Measurements from ENCODE around the gene C1QL4.
"Not testable (repeated sequence)": the region's sequence is repeated elsewhere in the genome, so short reads cannot be mapped to it uniquely, and the experiment has no call there.

The C1QL4 gene

DNA sequence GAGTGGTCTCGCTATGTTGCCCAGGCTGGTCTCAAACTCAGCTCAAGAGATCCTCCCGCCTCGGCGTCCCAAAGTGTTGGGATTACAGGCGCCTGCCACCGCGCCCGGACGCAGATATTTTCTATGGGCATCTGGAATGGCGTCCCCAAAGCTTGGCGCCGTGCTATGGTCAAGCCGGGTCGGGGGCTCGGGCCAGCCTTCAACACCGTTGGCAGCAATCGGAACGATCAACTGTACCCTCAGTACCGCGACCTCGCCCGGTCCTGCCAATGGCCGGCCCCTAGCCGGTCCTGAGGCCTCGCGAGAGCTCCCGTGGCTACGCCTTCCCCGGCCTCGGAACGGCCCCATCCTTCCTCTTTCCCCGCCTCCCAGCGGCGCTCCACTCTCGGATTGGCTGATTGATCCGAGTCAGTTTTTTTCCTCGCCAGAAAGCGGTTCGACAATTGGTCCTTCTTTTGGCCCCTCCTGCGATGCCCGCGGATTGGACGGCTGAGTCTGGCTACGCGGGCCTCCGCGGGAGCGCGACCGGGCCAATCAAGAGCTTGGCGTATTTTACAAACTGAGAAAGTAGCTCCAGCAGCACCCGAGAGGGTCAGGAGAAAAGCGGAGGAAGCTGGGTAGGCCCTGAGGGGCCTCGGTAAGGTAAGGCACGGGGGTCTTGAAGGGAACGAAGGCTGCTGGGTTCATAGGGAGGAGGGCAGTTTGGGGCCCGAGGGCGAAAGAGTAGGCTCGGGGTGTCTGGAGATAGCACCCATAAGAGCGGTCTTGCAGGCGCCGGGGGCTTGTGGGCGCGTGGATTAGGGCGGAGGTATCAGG lies 14.1 kb downstream of the C1QL4 start, which contains the start of gene TROAP:
Gene TROAP, plus strand, starts transcription at position 548 of the 816 bp plus-strand sequence. CDS start 354 bp downstream, outside the sequence.
- H3K4me3 ChIP-seq (replicated peaks; ENCODE audit: insufficient read depth, low read length) = peak within 1 kb of the TSS; percentile 94
- peak within 1 kb of the TSS; percentile 80 for H3K27ac ChIP-seq (replicated peaks)
- peak; percentile 81 for TF ChIP-seq POLR2AphosphoS5 (IDR thresholded peaks at IDR 0.05; ENCODE audit: low read depth)
- TF ChIP-seq GABPA (IDR thresholded peaks at IDR 0.05; ENCODE audit: low read depth) = no peak
- H3K27me3 ChIP-seq (ENCODE audit: insufficient read depth, poor library complexity, severe bottlenecking) = no peaks in the 10 kb centered on the region
- peak; percentile 94 to 99 for DNase-seq (ENCODE audit: low read depth in 1 of 2, low spot score in 1 of 2)

DNA sequence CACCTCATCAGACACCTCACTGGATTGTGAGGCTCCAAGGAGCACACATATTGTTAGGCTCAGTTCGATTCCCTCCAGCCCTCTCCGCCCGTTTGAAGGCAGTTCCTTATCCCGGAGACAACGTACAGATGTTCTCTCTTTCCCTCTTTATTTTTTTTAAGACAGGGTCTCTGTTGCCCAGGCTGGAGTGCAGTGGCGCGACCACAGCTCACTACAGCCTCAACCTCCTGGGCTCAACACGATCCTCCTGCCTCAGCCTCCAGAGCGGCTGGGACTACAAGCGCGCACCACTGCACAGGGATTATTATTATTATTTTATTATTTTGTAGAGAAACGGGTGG lies 14.7 kb downstream of the C1QL4 start:
- peak overlapping the region; percentile 94 for H3K4me3 ChIP-seq (replicated peaks; ENCODE audit: insufficient read depth, low read length)
- DNase-seq (ENCODE audit: low read depth in 1 of 2, low spot score in 1 of 2) = no peak
- peak overlapping the region; percentile 80 for H3K27ac ChIP-seq (replicated peaks)
- no peaks in the 10 kb centered on the region for H3K27me3 ChIP-seq (ENCODE audit: insufficient read depth, poor library complexity, severe bottlenecking)
- TF ChIP-seq, protein P1, sequence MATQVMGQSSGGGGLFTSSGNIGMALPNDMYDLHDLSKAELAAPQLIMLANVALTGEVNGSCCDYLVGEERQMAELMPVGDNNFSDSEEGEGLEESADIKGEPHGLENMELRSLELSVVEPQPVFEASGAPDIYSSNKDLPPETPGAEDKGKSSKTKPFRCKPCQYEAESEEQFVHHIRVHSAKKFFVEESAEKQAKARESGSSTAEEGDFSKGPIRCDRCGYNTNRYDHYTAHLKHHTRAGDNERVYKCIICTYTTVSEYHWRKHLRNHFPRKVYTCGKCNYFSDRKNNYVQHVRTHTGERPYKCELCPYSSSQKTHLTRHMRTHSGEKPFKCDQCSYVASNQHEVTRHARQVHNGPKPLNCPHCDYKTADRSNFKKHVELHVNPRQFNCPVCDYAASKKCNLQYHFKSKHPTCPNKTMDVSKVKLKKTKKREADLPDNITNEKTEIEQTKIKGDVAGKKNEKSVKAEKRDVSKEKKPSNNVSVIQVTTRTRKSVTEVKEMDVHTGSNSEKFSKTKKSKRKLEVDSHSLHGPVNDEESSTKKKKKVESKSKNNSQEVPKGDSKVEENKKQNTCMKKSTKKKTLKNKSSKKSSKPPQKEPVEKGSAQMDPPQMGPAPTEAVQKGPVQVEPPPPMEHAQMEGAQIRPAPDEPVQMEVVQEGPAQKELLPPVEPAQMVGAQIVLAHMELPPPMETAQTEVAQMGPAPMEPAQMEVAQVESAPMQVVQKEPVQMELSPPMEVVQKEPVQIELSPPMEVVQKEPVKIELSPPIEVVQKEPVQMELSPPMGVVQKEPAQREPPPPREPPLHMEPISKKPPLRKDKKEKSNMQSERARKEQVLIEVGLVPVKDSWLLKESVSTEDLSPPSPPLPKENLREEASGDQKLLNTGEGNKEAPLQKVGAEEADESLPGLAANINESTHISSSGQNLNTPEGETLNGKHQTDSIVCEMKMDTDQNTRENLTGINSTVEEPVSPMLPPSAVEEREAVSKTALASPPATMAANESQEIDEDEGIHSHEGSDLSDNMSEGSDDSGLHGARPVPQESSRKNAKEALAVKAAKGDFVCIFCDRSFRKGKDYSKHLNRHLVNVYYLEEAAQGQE (IDR thresholded peaks at IDR 0.05; ENCODE audit: insufficient replicate concordance, low read depth) = no peak
- TF ChIP-seq, protein P2, sequence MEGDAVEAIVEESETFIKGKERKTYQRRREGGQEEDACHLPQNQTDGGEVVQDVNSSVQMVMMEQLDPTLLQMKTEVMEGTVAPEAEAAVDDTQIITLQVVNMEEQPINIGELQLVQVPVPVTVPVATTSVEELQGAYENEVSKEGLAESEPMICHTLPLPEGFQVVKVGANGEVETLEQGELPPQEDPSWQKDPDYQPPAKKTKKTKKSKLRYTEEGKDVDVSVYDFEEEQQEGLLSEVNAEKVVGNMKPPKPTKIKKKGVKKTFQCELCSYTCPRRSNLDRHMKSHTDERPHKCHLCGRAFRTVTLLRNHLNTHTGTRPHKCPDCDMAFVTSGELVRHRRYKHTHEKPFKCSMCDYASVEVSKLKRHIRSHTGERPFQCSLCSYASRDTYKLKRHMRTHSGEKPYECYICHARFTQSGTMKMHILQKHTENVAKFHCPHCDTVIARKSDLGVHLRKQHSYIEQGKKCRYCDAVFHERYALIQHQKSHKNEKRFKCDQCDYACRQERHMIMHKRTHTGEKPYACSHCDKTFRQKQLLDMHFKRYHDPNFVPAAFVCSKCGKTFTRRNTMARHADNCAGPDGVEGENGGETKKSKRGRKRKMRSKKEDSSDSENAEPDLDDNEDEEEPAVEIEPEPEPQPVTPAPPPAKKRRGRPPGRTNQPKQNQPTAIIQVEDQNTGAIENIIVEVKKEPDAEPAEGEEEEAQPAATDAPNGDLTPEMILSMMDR (IDR thresholded peaks at IDR 0.05; ENCODE audit: insufficient read depth, low read length) = no peak
- TF ChIP-seq GABPA (IDR thresholded peaks at IDR 0.05; ENCODE audit: low read depth) (no peak), POLR2AphosphoS5 (IDR thresholded peaks at IDR 0.05; ENCODE audit: low read depth) (no peak), SPI1 (IDR thresholded peaks at IDR 0.05; ENCODE audit: borderline replicate concordance, low read depth) (no peak)

DNA sequence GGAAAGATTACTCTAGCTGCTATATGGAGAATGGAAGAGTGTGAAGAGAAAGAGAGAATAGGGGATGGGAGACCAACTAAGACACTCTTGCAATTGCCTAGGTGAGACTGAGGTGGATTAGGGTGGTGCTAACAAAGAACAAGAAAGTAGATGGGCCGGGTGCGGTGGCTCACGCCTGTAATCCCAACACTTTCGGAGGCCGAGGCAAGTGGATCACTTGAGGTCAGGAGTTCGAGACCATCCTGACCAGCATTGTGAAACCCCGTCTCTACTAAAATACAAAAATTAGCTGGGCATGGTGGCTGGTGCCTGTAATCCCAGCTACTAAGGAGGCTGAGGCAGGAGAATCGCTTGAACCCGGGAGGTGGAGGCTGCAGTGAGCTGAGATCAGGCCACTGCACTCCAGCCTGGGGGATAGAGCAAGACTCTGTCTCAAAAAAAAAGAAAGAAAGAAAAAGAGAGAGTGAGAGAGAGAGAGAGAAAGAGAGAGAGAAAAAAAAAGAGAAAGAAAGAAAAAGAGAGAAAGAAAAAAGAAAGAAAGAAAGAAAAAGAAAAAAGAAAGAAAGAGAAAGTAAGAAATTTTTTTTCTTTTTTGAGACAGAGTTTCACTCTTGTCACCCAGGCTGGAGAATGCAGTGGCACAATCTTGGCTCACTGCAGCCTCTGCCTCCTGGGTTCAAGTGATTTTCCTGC lies 16.4 kb downstream of the C1QL4 start:
- H3K27ac ChIP-seq (replicated peaks); H3K27me3 ChIP-seq (ENCODE audit: insufficient read depth, poor library complexity, severe bottlenecking); DNase-seq (ENCODE audit: low read depth in 1 of 2, low spot score in 1 of 2); H3K4me3 ChIP-seq (replicated peaks; ENCODE audit: insufficient read depth, low read length): not testable (repeated sequence)

DNA sequence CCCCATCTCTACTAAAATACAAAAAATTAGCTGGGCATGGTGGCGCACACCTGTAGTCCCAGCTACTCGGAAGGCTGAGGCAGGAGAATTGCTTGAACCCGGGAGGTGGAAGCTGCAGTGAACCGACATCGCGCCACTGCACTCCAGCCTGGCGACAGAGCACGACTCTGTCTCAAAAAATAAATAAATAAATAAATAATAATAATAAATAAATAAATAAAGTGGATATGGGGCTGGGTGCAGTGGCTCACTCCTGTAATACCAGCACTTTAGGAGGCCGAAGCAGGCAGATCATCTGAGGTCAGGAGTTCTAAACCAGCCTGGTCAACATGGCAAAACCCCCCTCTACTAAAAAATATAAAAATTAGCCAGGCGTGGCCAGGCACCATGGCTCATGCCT lies 19.9 kb downstream of the C1QL4 start:
- H3K4me3 ChIP-seq (replicated peaks; ENCODE audit: insufficient read depth, low read length); DNase-seq (ENCODE audit: low read depth in 1 of 2, low spot score in 1 of 2); H3K27ac ChIP-seq (replicated peaks); H3K27me3 ChIP-seq (ENCODE audit: insufficient read depth, poor library complexity, severe bottlenecking): not testable (repeated sequence)

DNA sequence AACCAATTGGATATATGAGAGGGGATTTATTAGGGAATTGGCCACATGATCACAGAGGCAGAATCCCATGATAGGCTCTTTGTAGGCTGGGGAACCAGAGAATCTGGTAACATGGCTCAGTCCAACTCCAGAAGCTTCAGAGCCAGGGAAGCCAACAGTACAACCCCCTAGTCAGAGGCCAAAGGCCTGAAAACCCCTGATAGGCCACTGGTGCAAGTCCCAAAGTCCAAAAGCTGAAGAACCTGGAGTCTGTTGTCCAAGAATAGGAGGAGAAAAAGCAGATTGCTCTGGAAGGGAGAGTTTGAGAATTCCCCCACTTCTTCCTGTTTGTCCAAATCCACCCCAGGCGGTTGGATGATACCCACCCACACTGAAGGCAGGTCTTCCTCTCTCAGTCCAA lies 22.2 kb downstream of the C1QL4 start:
- no peaks in the 10 kb centered on the region for H3K27me3 ChIP-seq (ENCODE audit: insufficient read depth, poor library complexity, severe bottlenecking)
- no peak overlapping the region for H3K4me3 ChIP-seq (replicated peaks; ENCODE audit: insufficient read depth, low read length)
- no peak overlapping the region for H3K27ac ChIP-seq (replicated peaks)
- no peak for DNase-seq (ENCODE audit: low read depth in 1 of 2, low spot score in 1 of 2)
- TF ChIP-seq, protein P1 (IDR thresholded peaks at IDR 0.05; ENCODE audit: insufficient replicate concordance, low read depth) = no peak
- TF ChIP-seq SPI1 (IDR thresholded peaks at IDR 0.05; ENCODE audit: borderline replicate concordance, low read depth) (no peak), POLR2AphosphoS5 (IDR thresholded peaks at IDR 0.05; ENCODE audit: low read depth) (no peak), GABPA (IDR thresholded peaks at IDR 0.05; ENCODE audit: low read depth) (no peak)
- TF ChIP-seq, protein P2 (IDR thresholded peaks at IDR 0.05; ENCODE audit: insufficient read depth, low read length) = no peak

DNA sequence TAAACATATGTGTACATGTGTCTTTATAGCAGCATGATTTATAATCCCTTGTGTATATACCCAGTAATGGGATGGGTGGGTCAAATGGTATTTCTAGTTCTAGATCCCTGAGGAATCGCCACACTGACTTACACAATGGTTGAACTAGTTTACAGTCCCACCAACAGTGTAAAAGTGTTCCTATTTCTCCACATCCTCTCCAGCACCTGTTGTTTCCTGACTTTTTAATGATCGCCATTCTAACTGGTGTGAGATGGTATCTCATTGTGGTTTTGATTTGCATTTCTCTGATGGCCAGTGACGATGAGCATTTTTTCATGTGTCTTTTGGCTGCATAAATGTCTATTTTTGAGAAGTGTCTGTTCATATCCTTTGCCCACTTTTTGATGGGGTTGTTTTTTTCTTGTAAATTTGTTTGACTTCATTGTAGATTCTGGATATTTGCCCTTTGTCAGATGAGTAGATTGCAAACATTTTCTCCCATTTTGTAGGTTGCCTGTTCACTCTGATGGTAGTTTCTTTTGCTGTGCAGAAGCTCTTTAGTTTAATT lies 26.5 kb downstream of the C1QL4 start:
- DNase-seq (ENCODE audit: low read depth in 1 of 2, low spot score in 1 of 2); H3K4me3 ChIP-seq (replicated peaks; ENCODE audit: insufficient read depth, low read length); H3K27ac ChIP-seq (replicated peaks); H3K27me3 ChIP-seq (ENCODE audit: insufficient read depth, poor library complexity, severe bottlenecking): not testable (repeated sequence)
